A673 (cell line): ENCODE data around the gene BTNL2. TPM values are rescaled to one million over a fixed set of nuclear protein-coding genes. Genes with fewer than 3 reads are reported as not detected.

Experiments used
- BruUV-seq: library from RNA; stranded (reverse); fragments of 400-500 nt; replicated peaks from 2 replicates; lab custom pipeline; 2021; lab: Mats Ljungman, UMichigan
- CTCF ChIA-PET: fragments of 300-600 bp; sonication (Branson Sonifier 250); formaldehyde crosslinking; loops from one replicate; lab custom pipeline; 2022; ENCODE audit warnings: antibody characterized with exemption; lab: Charles Lee
- POLR2A ChIA-PET: fragments of 300-600 bp; sonication (Branson Sonifier 250); formaldehyde crosslinking; loops from one replicate; lab custom pipeline; 2022; ENCODE audit warnings: antibody characterized with exemption; ENCODE audit not compliant: low non-redundant PET; lab: Charles Lee
- DNase-seq: peaks from one replicate; pipeline ENCODE4 v3.0.0-alpha.2; 2015; ENCODE audit warnings: low spot score
- H3K27ac ChIP-seq: fragments of 200-600 bp; sonication (generic); 2 replicates; pipeline ENCODE4 v1.5.1; 2016; ENCODE audit warnings: mixed run types, low read depth, mild to moderate bottlenecking, mixed read lengths, antibody characterized with exemption, low read length; ENCODE audit not compliant: poor library complexity, severe bottlenecking
- H3K27me3 ChIP-seq: fragments of 200-600 bp; sonication (generic); replicated peaks from 2 replicates; pipeline ENCODE4 v1.6.1; 2017; ENCODE audit warnings: mixed run types, low read depth, mild to moderate bottlenecking, mixed read lengths, antibody characterized with exemption, low read length; ENCODE audit not compliant: insufficient read depth, poor library complexity
- H3K36me3 ChIP-seq: fragments of 200-600 bp; sonication (generic); 2 replicates; pipeline ENCODE4 v1.6.1; 2016; ENCODE audit warnings: mixed run types, mild to moderate bottlenecking, mixed read lengths, antibody characterized with exemption, low read length; ENCODE audit not compliant: insufficient read depth, poor library complexity, severe bottlenecking
- H3K4me1 ChIP-seq: fragments of 200-600 bp; sonication (generic); 2 replicates; pipeline ENCODE4 v1.6.1; 2017; ENCODE audit warnings: mixed run types, mild to moderate bottlenecking, mixed read lengths, antibody characterized with exemption, low read length; ENCODE audit not compliant: insufficient read depth, poor library complexity, severe bottlenecking
- H3K4me3 ChIP-seq: fragments of 200-600 bp; sonication (generic); 2 replicates; pipeline ENCODE4 v1.5.1; 2016; ENCODE audit warnings: low read depth, mixed run types, mild to moderate bottlenecking, mixed read lengths, low read length; ENCODE audit not compliant: poor library complexity, severe bottlenecking
- H3K9me3 ChIP-seq: fragments of 200-600 bp; sonication (generic); 2 replicates; pipeline ENCODE4 v1.6.1; 2016; ENCODE audit warnings: mixed run types, low read depth, mild to moderate bottlenecking, mixed read lengths, antibody characterized with exemption, low read length; ENCODE audit not compliant: poor library complexity, severe bottlenecking
- EZH2 ChIP-seq: fragments of 200-600 bp; sonication (generic); IDR thresholded peaks from 2 replicates; pipeline ENCODE4 v1.6.1; 2017; ENCODE audit warnings: borderline replicate concordance, low read depth, mild to moderate bottlenecking, mixed read lengths, antibody characterized with exemption, low read length; ENCODE audit not compliant: poor library complexity, severe bottlenecking
- intact Hi-C: fragments of 100-400 bp; cut with micrococcal nuclease; formaldehyde crosslinking; loops from one replicate; pipeline ENCODE4 v1.10.0; 2022; ENCODE audit not compliant: unreplicated experiment
- total RNA-seq: library from RNA; stranded (reverse); gene quantifications from 2 replicates; pipeline ENCODE4 v1.2.3, GENCODE V29; 2021
- TF ChIP-seq, protein P1 (sequence below): fragments of 300-800, 200-600 bp; sonication (generic); conservative IDR thresholded peaks from 2 replicates; pipeline ENCODE4 v1.5.1; 2017; ENCODE audit warnings: low read depth, mild to moderate bottlenecking, antibody characterized with exemption, low read length, moderate library complexity, mixed read lengths

The BTNL2 gene
- total RNA-seq, 1 experiment from 2014 or later, result not detected

- Histone ChIP-seq H3K4me3 (no peak overlapping the region), H3K27me3 (peaks cover 16% of the 10 kb centered on the region), H3K27ac (no peak overlapping the region), H3K9me3 (no peaks in the 10 kb centered on the region), H3K36me3 (no peaks in the 10 kb centered on the region), H3K4me1 (no peaks in the 10 kb centered on the region)
- ChIA-PET CTCF (no interaction called here), POLR2A (no interaction called here)
- intact Hi-C loops, result loop anchor here (5.0 kb wide), 1 partner anchor 270 kb away; no protein-coding TSS in a partner anchor
- no peak for TF ChIP-seq EZH2
- TF ChIP-seq, protein P1, sequence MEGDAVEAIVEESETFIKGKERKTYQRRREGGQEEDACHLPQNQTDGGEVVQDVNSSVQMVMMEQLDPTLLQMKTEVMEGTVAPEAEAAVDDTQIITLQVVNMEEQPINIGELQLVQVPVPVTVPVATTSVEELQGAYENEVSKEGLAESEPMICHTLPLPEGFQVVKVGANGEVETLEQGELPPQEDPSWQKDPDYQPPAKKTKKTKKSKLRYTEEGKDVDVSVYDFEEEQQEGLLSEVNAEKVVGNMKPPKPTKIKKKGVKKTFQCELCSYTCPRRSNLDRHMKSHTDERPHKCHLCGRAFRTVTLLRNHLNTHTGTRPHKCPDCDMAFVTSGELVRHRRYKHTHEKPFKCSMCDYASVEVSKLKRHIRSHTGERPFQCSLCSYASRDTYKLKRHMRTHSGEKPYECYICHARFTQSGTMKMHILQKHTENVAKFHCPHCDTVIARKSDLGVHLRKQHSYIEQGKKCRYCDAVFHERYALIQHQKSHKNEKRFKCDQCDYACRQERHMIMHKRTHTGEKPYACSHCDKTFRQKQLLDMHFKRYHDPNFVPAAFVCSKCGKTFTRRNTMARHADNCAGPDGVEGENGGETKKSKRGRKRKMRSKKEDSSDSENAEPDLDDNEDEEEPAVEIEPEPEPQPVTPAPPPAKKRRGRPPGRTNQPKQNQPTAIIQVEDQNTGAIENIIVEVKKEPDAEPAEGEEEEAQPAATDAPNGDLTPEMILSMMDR, result peak; percentile 57; the same call in 1 of the 2 replicates
- DNase-seq, result peak; percentile 38
- BruUV-seq, result no TSS peak
Measured at GRCh38 chr6:32432050-32432450, 25.1 kb upstream of the BTNL2 start.

DNA sequence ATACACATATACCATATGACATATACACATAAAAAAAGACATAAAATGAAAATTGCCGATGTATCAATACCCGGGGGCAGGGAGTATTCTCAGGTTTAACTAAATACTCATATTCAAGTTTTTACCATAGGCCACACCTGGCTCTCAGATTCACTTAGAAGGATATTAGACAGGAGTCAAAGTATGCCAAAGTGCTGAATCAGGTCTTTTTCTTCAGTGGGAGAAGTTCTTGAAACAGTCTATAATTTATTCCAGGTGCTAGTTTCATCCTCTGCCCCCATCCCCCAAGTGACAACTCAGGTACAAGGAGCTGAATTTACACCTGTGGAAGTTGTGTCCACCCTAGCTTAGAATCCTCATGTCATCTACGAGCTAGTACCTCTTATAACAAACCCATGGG, 24.2 kb upstream of the BTNL2 start:
- BruUV-seq, result no TSS peak
- H3K4me3 ChIP-seq, result no peak overlapping the region
- no peak for TF ChIP-seq EZH2
- TF ChIP-seq, protein P1, result no peak
- intact Hi-C loops, result loop anchor here (5.0 kb wide), 1 partner anchor 271 kb away; no protein-coding TSS in a partner anchor
- no peak overlapping the region for H3K27ac ChIP-seq
- H3K4me1 ChIP-seq, result no peaks in the 10 kb centered on the region
- H3K36me3 ChIP-seq, result no peaks in the 10 kb centered on the region
- no peaks in the 10 kb centered on the region for H3K9me3 ChIP-seq
- no peak for DNase-seq
- H3K27me3 ChIP-seq, result peaks cover 16% of the 10 kb centered on the region
- ChIA-PET POLR2A (no interaction called here), CTCF (no interaction called here)

GRCh38 chr6:32430179-32430578, 23.2 kb upstream of the BTNL2 start:
- H3K27me3 ChIP-seq, result peaks cover 13% of the 10 kb centered on the region
- ChIA-PET POLR2A (no interaction called here), CTCF (no interaction called here)
- H3K36me3 ChIP-seq, result no peaks in the 10 kb centered on the region
- H3K4me1 ChIP-seq, result no peaks in the 10 kb centered on the region
- no peaks in the 10 kb centered on the region for H3K9me3 ChIP-seq
- intact Hi-C loops, result loop anchor here (5.0 kb wide), 1 partner anchor 272 kb away; no protein-coding TSS in a partner anchor
- H3K4me3 ChIP-seq, result no peak overlapping the region
- H3K27ac ChIP-seq, result no peak overlapping the region
- no TSS peak for BruUV-seq
- no peak for DNase-seq
- TF ChIP-seq, protein P1, result no peak
- TF ChIP-seq EZH2, result no peak
